Ishikawa (cell line): Measurements from ENCODE around the gene PDE4B.
A peak's percentile ranks its signal among the peaks of the same experiment; 100 is the strongest.

Experiments
- CREB1 ChIP-seq: IDR thresholded peaks from 2 replicates; pipeline ENCODE4 v1.6.1; 2012; ENCODE audit warnings: low read depth
- EP300 ChIP-seq: IDR thresholded peaks from 2 replicates; pipeline ENCODE4 v1.6.1; 2012; ENCODE audit warnings: borderline replicate concordance
- NFIC ChIP-seq: IDR thresholded peaks from 2 replicates; pipeline ENCODE4 v1.6.1; 2012
- RAD21 ChIP-seq: IDR thresholded peaks from 2 replicates; pipeline ENCODE4 v1.6.1; 2012; ENCODE audit warnings: low read depth
- REST ChIP-seq: IDR thresholded peaks from 2 replicates; pipeline ENCODE4 v1.6.1; 2012; ENCODE audit warnings: low read depth, mild to moderate bottlenecking
- YY1 ChIP-seq: IDR thresholded peaks from 2 replicates; pipeline ENCODE4 v1.6.1; 2012; ENCODE audit warnings: low read depth

GRCh38 chr1:66271216-66271903, 478.7 kb downstream of the PDE4B start:
- peak; percentile 83 for TF ChIP-seq CREB1
- peak; percentile 97 for TF ChIP-seq EP300
- TF ChIP-seq RAD21, result peak; percentile 24
- no peak for TF ChIP-seq YY1
- TF ChIP-seq REST, result no peak
- TF ChIP-seq NFIC, result peak; percentile 97
